GM23338 (cell line): ENCODE measurements around the gene THSD4. TPM values are rescaled to one million over a fixed set of nuclear protein-coding genes. Genes with fewer than 3 reads are reported as not detected.

Experiments
- ATAC-seq: fragments of 200-7000 bp; cut with Tn5 transposase; 3 replicates; pipeline ENCODE4 v1.9.1; 2020
- DNase-seq: peaks from one replicate; pipeline ENCODE4 v3.0.0-alpha.2; 2015; ENCODE audit warnings: low spot score
- H2AFZ ChIP-seq: fragments of 200-600 bp; sonication (generic); 2 replicates; pipeline ENCODE4 v1.8.0; 2016; ENCODE audit warnings: antibody characterized with exemption, mild to moderate bottlenecking, moderate library complexity
- H3F3A ChIP-seq: fragments of 200-600 bp; sonication (generic); replicated peaks from 2 replicates; pipeline ENCODE4 v1.8.0; 2017; ENCODE audit warnings: antibody characterized with exemption, mixed run types, low read depth
- H3K27ac ChIP-seq: fragments of 200-600 bp; sonication (generic); 2 replicates; pipeline ENCODE4 v1.6.1; 2016; ENCODE audit warnings: low read depth
- H3K27me3 ChIP-seq: fragments of 200-600 bp; sonication (generic); 2 replicates; pipeline ENCODE4 v1.8.0; 2016; ENCODE audit warnings: mild to moderate bottlenecking, mixed run types, moderate library complexity; ENCODE audit not compliant: insufficient read depth
- H3K36me3 ChIP-seq: fragments of 200-600 bp; sonication (generic); 2 replicates; pipeline ENCODE4 v1.8.0; 2016; ENCODE audit warnings: mild to moderate bottlenecking; ENCODE audit not compliant: insufficient read depth
- H3K4me1 ChIP-seq: fragments of 200-600 bp; sonication (generic); 2 replicates; pipeline ENCODE4 v1.8.0; 2016; ENCODE audit warnings: mild to moderate bottlenecking, moderate library complexity; ENCODE audit not compliant: insufficient read depth
- H3K4me2 ChIP-seq: fragments of 200-600 bp; sonication (generic); 2 replicates; pipeline ENCODE4 v1.7.1; 2017; ENCODE audit warnings: mixed run types
- H3K4me3 ChIP-seq: fragments of 200-600 bp; sonication (generic); 2 replicates; pipeline ENCODE4 v1.6.1; 2016; ENCODE audit warnings: mixed run types
- H3K79me2 ChIP-seq: fragments of 200-600 bp; sonication (generic); replicated peaks from 2 replicates; pipeline ENCODE4 v1.8.0; 2017; ENCODE audit warnings: mild to moderate bottlenecking; ENCODE audit not compliant: insufficient read depth
- H3K9me2 ChIP-seq: fragments of 200-600 bp; sonication (generic); 2 replicates; pipeline ENCODE4 v1.8.0; 2017; ENCODE audit not compliant: insufficient read depth
- H4K20me1 ChIP-seq: fragments of 200-600 bp; sonication (generic); replicated peaks from 2 replicates; pipeline ENCODE4 v1.8.0; 2017; ENCODE audit warnings: mild to moderate bottlenecking; ENCODE audit not compliant: insufficient read depth
- H3K27ac Mint-ChIP-seq: 2 replicates; pipeline ENCODE4 v1.8.0; 2020; ENCODE audit warnings: inconsistent platforms, mild to moderate bottlenecking, moderate library complexity, mixed read lengths
- H3K27me3 Mint-ChIP-seq: 3 replicates; pipeline ENCODE4 v1.8.0; 2022; ENCODE audit warnings: low read depth, mild to moderate bottlenecking, moderate library complexity, mixed read lengths, inconsistent platforms; ENCODE audit not compliant: insufficient read depth, poor library complexity
- H3K36me3 Mint-ChIP-seq: 3 replicates; pipeline ENCODE4 v1.8.0; 2021; ENCODE audit warnings: low read depth, mild to moderate bottlenecking, inconsistent platforms, moderate library complexity, mixed read lengths
- H3K4me1 Mint-ChIP-seq: 3 replicates; pipeline ENCODE4 v1.8.0; 2020; ENCODE audit warnings: mild to moderate bottlenecking, inconsistent platforms, mixed read lengths
- H3K4me3 Mint-ChIP-seq: 3 replicates; pipeline ENCODE4 v1.8.0; 2021; ENCODE audit warnings: moderate library complexity, mild to moderate bottlenecking, inconsistent platforms, mixed read lengths
- H3K9me3 Mint-ChIP-seq: 3 replicates; pipeline ENCODE4 v1.8.0; 2020; ENCODE audit warnings: moderate library complexity, mild to moderate bottlenecking, inconsistent platforms, mixed read lengths
- CREB1 ChIP-seq: fragments of 250-450 bp; sonication (Bioruptor Pico); IDR thresholded peaks from 2 replicates; pipeline ENCODE4 v1.5.0; 2020; ENCODE audit warnings: low read depth, mild to moderate bottlenecking, moderate library complexity
- EZH2 ChIP-seq: fragments of 200-600 bp; sonication (generic); IDR thresholded peaks from one replicate; pipeline ENCODE4 v1.8.0; 2017; ENCODE audit warnings: antibody characterized with exemption, mild to moderate bottlenecking, low read depth; ENCODE audit not compliant: unreplicated experiment
- EZH2phosphoT487 ChIP-seq: fragments of 200-600 bp; sonication (generic); IDR thresholded peaks from one replicate; pipeline ENCODE4 v1.8.1; 2018; ENCODE audit warnings: antibody characterized with exemption; ENCODE audit not compliant: unreplicated experiment
- JUNB ChIP-seq: IDR thresholded peaks from one replicate; pipeline ENCODE4 v1.6.1; 2016; ENCODE audit warnings: antibody characterized with exemption; ENCODE audit not compliant: unreplicated experiment
- NANOG ChIP-seq: IDR thresholded peaks from 2 replicates; pipeline ENCODE4 v1.6.1; 2016; ENCODE audit warnings: antibody characterized with exemption, borderline replicate concordance
- POLR2AphosphoS5 ChIP-seq: IDR thresholded peaks from 2 replicates; pipeline ENCODE4 v1.6.1; 2016; ENCODE audit warnings: antibody characterized with exemption, low read depth
- STAT1 ChIP-seq: IDR thresholded peaks from one replicate; pipeline ENCODE4 v1.6.1; 2016; ENCODE audit warnings: antibody characterized with exemption; ENCODE audit not compliant: unreplicated experiment
- ZNF114 ChIP-seq: fragments of 250-450 bp; sonication (Bioruptor Pico); IDR thresholded peaks from 2 replicates; pipeline ENCODE4 v1.5.0; 2020; ENCODE audit warnings: mild to moderate bottlenecking, moderate library complexity
- ZNF331 ChIP-seq: fragments of 250-450 bp; sonication (Bioruptor Pico); IDR thresholded peaks from 2 replicates; pipeline ENCODE4 v1.5.0; 2020; ENCODE audit warnings: low read depth, mild to moderate bottlenecking, moderate library complexity
- ZNF462 ChIP-seq: fragments of 250-450 bp; sonication (Bioruptor Pico); IDR thresholded peaks from 2 replicates; pipeline ENCODE4 v1.5.0; 2020; ENCODE audit warnings: mild to moderate bottlenecking, moderate library complexity
- polyA plus RNA-seq: library from polyadenylated mRNA; unstranded; fragments of >200 nt; fragmentation: Nextera tagmentation; extraction: Ambion mirVana; gene quantifications from 2 replicates; pipeline ENCODE4 v1.2.1, GENCODE V29; 2016
- total RNA-seq: library from RNA; depleted of rRNA; stranded (reverse); fragments of >200 nt; shearing (Covaris generic); gene quantifications from 2 replicates; pipeline ENCODE4 v1.2.3, GENCODE V29; 2014
- TF ChIP-seq, protein P1 (sequence below), 2 experiments: fragments of 200-600 bp in 1 of 2; sonication (generic) in 1 of 2; conservative IDR thresholded peaks; 2 replicates each; pipeline versions ENCODE4 v1.5.1 to v1.6.1; 2016 to 2017; ENCODE audit warnings: antibody characterized with exemption in 2 of 2, low read depth in 2 of 2, mild to moderate bottlenecking in 2 of 2, moderate library complexity in 1 of 2
- TF ChIP-seq, protein P2 (sequence below): IDR thresholded peaks from one replicate; pipeline ENCODE4 v1.6.1; 2018; ENCODE audit warnings: antibody characterized with exemption; ENCODE audit not compliant: unreplicated experiment
- TF ChIP-seq, protein P3 (sequence below): IDR thresholded peaks from 2 replicates; pipeline ENCODE4 v1.6.1; 2016; ENCODE audit warnings: antibody characterized with exemption

The THSD4 gene
- total and polyA plus RNA-seq, 2 experiments from 2014 or later: 2.0 to 7.4 TPM

DNA sequence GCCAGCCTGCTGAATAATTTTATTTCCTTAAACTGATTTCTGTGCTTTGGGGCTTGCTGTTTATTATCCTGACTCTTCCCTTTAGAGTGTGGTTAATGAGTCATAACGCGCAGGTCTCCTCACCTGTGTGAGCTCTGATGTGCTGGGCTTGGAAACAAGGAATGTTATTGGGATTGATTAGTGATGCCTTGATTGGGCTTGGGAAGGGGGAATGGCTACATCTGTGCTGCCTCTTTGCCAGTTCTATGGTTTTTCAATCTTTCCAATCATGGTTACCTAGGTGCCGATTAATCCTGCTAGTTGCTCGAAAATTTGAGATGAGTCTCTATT lies 161.0 kb downstream of the THSD4 start (continued):
- no peak for TF ChIP-seq STAT1

- Histone ChIP-seq H3K4me1 (peaks cover 19% of the 10 kb centered on the region), H3F3A (no peaks in the 10 kb centered on the region), H3K36me3 (no peaks in the 10 kb centered on the region), H3K4me2 (no peak overlapping the region), H2AFZ (no peak overlapping the region), H3K4me3 (no peak overlapping the region), H3K9me2 (no peaks in the 10 kb centered on the region), H3K27me3 (no peaks in the 10 kb centered on the region), H3K79me2 (no peaks in the 10 kb centered on the region), H4K20me1 (no peaks in the 10 kb centered on the region), H3K27ac (no peak overlapping the region)
- Mint-ChIP-seq H3K27me3 (peaks cover 2% of the 10 kb centered on the region), H3K9me3 (no peaks in the 10 kb centered on the region; the same call in 2 of the 3 replicates), H3K27ac (no peak overlapping the region), H3K36me3 (no peaks in the 10 kb centered on the region), H3K4me1 (peaks cover 29% of the 10 kb centered on the region), H3K4me3 (no peak overlapping the region)
- no peak for DNase-seq
- TF ChIP-seq NANOG (no peak), CREB1 (CRISPR knock-in tag) (no peak), EZH2phosphoT487 (no peak), POLR2AphosphoS5 (no peak), ZNF462 (CRISPR knock-in tag) (no peak), JUNB (no peak), ZNF114 (no peak), ZNF331 (CRISPR knock-in tag) (no peak), EZH2 (no peak), STAT1 (no peak)
- TF ChIP-seq, protein P1, sequence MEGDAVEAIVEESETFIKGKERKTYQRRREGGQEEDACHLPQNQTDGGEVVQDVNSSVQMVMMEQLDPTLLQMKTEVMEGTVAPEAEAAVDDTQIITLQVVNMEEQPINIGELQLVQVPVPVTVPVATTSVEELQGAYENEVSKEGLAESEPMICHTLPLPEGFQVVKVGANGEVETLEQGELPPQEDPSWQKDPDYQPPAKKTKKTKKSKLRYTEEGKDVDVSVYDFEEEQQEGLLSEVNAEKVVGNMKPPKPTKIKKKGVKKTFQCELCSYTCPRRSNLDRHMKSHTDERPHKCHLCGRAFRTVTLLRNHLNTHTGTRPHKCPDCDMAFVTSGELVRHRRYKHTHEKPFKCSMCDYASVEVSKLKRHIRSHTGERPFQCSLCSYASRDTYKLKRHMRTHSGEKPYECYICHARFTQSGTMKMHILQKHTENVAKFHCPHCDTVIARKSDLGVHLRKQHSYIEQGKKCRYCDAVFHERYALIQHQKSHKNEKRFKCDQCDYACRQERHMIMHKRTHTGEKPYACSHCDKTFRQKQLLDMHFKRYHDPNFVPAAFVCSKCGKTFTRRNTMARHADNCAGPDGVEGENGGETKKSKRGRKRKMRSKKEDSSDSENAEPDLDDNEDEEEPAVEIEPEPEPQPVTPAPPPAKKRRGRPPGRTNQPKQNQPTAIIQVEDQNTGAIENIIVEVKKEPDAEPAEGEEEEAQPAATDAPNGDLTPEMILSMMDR (conservative IDR thresholded peaks at IDR 0.05; ENCODE audit: low read depth in 2 of 2): no peak
- TF ChIP-seq, protein P2, sequence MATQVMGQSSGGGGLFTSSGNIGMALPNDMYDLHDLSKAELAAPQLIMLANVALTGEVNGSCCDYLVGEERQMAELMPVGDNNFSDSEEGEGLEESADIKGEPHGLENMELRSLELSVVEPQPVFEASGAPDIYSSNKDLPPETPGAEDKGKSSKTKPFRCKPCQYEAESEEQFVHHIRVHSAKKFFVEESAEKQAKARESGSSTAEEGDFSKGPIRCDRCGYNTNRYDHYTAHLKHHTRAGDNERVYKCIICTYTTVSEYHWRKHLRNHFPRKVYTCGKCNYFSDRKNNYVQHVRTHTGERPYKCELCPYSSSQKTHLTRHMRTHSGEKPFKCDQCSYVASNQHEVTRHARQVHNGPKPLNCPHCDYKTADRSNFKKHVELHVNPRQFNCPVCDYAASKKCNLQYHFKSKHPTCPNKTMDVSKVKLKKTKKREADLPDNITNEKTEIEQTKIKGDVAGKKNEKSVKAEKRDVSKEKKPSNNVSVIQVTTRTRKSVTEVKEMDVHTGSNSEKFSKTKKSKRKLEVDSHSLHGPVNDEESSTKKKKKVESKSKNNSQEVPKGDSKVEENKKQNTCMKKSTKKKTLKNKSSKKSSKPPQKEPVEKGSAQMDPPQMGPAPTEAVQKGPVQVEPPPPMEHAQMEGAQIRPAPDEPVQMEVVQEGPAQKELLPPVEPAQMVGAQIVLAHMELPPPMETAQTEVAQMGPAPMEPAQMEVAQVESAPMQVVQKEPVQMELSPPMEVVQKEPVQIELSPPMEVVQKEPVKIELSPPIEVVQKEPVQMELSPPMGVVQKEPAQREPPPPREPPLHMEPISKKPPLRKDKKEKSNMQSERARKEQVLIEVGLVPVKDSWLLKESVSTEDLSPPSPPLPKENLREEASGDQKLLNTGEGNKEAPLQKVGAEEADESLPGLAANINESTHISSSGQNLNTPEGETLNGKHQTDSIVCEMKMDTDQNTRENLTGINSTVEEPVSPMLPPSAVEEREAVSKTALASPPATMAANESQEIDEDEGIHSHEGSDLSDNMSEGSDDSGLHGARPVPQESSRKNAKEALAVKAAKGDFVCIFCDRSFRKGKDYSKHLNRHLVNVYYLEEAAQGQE: no peak
- TF ChIP-seq, protein P3, sequence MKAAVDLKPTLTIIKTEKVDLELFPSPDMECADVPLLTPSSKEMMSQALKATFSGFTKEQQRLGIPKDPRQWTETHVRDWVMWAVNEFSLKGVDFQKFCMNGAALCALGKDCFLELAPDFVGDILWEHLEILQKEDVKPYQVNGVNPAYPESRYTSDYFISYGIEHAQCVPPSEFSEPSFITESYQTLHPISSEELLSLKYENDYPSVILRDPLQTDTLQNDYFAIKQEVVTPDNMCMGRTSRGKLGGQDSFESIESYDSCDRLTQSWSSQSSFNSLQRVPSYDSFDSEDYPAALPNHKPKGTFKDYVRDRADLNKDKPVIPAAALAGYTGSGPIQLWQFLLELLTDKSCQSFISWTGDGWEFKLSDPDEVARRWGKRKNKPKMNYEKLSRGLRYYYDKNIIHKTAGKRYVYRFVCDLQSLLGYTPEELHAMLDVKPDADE: no peak
- ATAC-seq: no peak
Observed at GRCh38 chr15:71278989-71279756, 163.9 kb downstream of the THSD4 start.
